IPS-NIHi11 (cell line): ENCODE data around the gene RAB24.
"Not testable (repeated sequence)": the region's sequence is repeated elsewhere in the genome, so short reads cannot be mapped to it uniquely, and the experiment has no call there.

ENCODE experiments used
- DNase-seq: peaks from one replicate; pipeline ENCODE4 v3.0.0; 2012; ENCODE audit warnings: mixed read lengths, low spot score

Gene RAB24

DNA sequence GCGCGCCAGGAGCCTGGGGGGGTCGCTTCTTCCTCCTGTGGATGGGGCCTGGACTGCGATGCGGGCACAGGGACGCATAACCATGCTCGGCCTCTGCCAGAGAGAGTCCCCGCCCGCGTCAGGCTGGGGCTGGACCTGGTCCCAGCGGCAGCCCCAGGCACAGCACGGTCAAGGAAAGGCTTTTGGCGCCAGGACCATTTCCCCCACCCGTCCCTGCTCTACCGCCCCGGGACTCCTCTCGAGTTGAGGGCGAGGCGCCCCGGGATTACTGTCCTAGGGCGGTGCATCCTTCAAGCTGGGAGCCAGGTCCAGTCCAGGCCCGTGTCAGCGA lies 7.8 kb upstream of the RAB24 start:
- no peak for DNase-seq

DNA sequence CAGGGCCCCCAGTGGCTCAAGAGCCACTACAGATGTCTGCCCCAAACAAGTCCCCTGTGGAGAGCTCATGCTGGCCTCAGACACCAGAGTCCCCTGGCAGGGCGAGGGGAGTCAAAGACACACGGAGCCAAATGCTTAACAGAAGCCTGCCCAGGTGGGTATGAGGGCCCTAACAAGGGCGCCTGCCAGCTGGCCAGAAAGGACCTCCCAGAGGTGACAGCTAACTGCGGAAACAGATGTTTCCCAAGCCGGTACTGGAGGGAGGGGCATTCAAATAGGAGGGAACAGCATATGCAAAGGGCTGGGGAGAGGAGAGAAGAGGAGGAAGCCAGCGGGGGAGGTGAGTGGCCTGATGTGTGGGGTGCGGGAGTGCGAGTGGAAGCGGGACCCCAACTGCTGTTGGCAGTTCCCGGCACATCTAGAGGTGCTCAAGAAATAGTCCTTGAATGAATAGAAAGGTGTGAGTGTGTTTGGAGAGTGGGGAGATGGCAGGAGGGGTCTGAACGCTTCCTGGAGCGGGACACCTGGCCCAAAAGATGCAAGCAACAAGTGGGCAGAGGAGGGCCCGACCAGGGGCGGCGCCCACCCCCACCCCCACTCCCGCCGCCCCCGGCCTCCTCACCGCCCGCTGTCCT lies 7.4 kb upstream of the RAB24 start:
- DNase-seq, result no peak

DNA sequence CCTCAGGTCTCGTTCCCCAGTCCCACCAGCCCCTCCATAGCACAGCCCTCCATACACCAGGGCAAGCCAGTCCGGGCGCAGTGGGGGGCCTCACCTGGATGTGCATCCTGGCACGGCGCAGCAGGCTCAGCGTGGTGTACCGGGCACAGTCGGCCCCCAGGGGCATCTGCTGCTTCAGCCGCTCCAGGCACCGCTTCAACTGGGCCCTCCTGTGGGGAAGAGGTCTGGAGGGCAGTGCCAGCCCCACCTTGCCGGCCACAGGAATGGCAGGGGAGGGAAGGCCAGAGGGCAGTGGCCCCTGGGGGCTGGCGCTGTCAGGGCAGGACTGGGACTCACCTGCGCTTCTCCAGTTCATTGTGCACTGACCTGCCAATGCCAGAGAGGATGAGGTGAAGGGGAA lies 6.8 kb upstream of the RAB24 start:
- DNase-seq, result no peak

DNA sequence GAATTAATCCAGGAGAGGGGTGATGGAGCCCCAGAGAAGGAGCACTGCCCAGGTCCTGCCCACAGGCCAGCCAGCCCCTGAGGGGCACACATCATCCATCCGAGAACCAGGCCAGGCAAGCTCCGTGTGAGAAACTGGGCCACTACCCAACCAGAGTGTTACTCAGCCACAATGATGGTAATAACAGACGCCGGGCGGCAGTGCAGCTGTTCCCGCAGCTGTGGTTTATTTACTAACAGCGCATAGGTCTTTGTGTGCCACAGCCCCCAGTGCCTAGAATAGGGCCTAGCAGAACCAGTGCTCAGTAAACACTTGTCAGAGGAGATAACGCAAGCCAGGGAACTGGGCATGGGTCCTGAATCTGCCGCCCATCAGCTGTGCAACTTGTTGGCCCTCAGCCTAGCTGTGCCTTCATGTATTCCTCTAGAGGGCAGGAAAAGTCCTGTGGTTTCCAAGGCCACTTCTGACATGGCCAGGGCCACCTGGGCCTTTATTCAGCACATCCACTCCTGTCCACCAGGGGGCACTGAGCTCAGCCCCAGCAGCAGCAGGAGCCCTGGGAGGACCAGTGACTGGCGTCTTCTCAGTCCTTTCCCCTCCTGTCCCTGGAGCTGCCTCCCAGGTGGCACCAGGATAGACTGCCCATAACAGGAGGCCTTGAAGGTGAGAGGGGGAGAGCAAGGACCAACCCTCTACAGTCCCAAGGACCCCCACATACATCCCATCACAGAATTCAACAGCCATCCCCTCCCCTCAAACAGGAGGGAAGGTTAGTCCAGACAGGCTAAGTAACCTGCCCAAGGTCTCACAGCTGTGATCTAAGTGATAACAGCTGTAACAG lies 6.1 kb upstream of the RAB24 start:
- DNase-seq, result peak; percentile 78

DNA sequence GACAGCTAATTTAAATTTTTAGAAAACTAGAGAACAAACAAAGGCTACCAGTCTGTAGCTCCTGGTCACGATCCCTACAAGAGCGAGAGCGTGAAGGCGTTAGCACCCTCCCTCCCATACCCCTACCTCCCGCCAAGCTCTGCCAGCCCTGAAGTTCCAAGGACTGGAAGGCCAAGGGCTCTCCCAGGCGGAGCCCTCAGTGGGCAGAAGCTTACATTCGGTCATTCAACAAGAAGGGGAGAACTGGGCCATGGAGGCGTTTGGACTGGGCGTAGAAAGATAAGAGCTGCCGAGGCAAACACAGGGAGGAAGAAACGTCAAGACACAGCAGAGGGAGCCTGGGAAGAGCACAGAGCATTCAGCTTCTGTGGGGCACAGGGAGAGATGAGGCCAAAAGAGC lies 5.2 kb upstream of the RAB24 start:
- no peak for DNase-seq

DNA sequence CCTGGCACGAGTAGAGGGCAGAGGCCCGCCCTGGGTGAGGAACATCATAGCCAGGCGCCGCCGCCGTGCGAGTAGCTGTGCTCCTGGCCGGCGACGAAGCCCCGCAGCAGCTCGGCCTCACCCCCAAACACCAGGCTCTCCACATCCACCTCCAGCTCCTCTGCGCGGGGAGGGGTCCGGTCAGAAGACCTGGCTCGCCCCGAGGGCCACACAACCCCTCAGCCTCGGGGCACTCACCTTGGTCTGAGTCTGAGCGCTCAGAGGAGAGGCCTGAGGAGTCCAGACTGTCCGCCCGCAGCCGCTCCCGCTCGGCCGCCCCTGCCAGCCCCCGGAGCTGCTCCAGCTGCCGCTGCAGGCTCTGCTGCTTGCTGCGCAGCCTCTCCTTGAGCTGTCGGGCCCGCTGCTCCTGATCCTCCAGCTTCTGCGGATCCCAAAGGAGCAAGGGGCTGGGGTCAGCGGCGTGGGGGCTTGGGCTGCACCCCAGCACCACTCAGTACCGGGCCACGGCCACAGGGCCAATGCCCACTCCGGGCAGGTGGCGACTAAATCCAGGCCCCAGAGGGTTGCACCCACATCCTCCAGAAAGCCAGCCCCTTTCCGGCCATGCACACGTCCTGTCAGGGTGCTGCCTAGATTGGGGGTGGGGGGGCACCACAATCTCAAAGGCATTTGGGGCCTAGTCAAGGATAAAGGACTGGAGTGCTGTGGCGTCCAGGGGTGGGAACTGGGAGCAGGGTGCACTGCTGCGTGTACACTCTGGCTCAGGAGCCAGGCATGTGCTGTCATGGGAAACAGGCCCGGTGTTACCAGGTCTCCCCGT lies 4.2 kb upstream of the RAB24 start:
- no peak for DNase-seq

DNA sequence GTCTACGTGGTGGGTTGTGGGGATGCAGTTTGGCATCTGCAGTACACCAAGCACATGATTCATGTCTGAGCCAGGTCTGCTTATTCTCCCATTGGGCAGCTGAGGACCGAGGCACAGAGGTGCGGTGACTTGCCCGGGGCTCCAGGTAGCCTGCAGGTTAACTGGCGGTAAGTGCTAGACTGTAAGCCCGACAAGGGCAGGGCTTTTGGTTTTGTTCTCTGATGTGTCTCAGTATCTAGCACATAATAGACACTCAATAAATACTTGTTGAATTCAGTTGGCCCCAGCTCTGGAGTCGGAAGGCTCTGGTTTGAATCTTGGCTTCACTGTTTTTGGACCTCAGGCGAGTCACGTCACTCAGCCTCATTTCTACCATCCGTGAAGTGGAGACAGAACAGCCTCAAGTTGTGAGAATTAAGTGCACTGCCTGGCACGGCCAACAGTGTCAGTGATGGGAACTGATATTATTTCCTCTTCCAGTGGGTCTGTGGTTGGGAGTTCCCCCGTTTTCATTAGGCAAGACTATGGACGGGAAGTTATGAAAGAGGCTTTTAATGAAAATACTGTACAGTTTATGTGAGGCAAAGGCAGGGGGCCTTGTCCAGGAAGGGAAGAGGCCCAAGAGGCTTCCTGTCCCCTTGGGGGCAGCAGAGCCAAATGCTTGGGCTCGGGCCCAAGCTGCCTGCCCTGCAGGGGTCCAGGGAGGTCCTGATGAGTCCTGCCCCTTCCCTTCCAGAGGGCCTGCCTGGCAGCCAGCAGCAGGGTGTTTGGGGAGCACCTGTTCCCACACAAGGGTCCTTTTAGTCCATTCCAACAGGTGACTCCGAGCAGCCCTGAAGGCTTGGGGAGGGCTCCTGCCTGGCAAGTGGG lies 3.4 kb upstream of the RAB24 start:
- DNase-seq, result no peak

DNA sequence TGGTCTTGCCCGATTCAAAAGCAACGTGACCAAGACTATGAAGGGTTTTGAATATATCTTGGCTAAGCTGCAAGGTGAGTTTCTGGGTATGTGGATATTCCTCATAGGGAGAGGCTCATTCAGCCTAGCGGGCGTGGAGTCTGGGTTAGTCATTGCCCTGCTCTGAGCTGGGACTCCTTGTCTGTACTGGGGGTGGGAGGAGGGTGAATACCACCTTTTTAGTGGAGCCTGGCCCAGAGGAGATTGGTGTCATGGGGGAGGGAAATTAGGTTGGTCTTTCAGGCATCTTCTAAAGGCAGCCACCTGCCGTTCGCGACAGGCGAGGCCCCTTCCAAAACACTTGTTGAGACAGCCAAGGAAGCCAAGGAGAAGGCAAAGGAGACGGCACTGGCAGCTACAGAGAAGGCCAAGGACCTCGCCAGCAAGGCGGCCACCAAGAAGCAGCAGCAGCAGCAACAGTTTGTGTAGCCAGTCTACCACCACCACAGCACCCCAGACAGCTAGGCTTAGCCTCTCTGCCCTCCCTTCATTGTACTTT lies 2.7 kb upstream of the RAB24 start:
- not testable (repeated sequence) for DNase-seq

DNA sequence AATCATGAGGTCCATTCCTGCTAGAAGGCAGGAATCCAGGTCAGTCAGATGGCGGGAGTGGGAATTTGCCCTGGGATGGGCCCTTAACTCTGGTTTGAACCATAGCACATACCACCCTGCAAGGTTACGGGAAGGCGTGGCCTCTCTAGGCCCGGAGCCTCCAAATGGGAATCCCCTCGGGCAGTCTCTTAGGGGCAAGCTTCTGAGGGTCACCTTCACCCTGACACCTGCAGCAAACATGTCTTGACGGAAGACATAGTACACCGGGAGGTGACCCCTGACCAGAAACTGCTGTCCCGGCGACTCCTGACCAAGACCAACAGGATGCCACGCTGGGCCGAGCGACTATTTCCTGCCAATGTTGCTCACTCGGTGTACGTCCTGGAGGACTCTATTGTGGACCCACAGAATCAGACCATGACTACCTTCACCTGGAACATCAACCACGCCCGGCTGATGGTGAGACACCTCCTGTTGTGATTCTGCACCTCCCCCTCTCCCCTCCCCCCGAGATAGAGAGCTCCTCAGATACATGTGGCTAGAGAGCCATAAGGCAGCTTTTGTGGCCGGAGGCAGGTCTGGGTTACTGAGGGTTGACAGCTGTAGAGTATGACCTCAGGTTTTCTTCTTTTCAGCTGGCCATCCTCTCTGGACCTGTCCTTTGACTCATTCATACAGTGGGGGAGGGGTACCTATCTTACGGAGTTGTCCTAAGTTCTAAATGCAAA lies 1.0 kb upstream of the RAB24 start:
- DNase-seq, result no peak

DNA sequence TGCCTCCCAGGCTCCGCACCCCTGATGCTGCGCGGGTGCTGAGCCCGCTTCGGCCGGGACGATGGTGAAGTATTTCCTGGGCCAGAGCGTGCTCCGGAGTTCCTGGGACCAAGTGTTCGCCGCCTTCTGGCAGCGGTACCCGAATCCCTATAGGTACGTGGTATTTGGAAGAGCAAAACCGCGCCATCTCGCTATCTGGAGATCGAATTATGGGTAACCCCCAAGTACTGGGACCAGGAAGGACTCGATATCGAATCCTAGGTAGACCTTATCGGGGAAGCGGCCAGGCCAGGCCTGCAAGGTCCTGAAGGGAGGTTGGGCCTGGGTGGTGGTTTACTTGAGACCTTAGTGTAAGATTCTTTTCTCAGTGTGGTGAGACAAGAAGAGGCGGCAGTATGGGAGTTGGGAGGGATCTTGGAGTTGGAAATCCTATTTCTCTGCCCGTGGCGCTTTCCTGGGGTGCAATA lies 439 bp upstream of the RAB24 start:
- DNase-seq, result no peak

DNA sequence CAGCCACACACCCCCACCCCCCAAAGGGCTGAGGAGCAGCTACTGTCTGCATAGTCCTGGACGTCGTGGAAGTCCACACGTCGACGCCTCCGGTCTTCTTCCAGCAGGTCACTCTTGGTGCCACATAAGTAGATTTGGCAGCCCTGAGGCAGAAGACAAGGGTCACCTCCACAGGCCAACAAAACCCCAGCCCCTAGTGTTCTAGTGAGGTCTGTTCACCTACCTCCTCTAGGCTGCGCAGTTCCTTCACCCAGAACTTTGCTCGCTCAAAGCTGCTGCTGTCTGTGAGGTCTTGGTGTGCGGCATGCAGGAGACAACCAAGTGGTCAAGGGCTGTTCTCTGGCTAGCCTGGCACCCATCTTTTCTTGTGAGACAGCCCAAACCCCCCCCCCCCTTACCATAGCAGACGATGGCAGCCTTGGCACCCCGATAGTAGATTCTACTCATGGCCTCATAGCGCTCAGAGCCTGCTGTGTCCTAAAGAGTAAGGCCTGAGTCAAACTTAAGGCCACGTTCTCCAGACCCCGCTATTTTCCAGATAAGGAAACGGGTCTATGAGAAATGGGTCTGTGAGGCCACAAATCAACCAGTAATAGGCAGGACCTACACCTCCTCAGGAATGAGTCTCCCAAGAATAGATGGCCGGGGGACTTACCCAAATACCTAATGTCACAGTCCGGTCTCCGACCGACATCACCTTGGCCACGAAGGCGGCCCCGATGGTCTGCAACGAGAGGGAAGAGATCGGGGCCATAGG lies 987 bp downstream of the RAB24 start:
- no peak for DNase-seq

DNA sequence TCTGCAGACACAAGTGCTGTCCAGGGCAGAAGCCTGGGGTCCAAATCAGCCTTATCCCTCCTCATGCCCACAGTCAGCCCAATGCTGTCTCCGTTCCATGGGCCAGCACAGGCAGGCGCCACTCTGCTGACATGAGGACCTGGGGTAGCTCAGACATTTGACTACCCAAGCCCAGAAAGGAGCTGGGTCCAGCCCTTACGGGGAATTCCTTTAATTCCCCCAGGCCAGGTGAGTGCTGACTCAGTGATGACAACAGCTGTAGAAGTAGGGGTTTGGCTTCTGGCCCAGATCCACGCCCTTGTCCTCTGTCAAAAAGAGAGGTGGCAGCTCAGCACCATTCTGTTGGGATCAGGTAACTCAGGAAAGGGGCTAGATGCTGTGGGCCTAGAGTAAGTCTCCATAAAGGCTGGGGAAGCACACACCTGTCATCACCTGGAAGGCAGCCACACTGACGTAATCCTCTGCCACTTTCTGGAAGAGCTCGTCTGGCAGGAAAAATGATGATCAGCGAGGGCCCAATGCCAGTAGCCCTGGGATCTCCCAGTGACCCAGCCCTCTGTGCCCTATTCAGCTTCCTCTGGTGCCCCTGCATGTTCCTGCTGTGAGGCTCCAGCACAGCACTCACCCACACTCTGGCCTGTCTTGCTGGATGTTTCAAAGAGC lies 1.9 kb downstream of the RAB24 start:
- DNase-seq, result no peak

DNA sequence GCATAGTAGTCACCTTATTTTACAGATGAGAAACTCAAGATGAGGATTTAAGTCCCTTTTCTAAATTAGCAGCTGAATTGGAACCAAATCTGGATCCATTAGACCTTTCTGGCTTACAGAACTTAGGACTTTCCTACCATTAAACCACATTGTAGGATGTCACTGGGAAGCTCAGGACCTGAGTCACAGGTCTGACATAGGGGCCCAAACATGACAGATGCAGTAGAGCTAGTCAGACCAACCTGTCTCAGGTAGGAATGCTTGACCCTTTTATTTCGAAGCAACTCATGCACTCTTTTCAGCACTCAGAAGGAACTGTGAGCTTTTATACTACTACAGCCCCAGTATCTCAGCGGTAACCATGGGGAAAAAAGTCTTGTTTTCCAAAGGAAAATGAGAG lies 2.6 kb downstream of the RAB24 start:
- DNase-seq, result no peak

DNA sequence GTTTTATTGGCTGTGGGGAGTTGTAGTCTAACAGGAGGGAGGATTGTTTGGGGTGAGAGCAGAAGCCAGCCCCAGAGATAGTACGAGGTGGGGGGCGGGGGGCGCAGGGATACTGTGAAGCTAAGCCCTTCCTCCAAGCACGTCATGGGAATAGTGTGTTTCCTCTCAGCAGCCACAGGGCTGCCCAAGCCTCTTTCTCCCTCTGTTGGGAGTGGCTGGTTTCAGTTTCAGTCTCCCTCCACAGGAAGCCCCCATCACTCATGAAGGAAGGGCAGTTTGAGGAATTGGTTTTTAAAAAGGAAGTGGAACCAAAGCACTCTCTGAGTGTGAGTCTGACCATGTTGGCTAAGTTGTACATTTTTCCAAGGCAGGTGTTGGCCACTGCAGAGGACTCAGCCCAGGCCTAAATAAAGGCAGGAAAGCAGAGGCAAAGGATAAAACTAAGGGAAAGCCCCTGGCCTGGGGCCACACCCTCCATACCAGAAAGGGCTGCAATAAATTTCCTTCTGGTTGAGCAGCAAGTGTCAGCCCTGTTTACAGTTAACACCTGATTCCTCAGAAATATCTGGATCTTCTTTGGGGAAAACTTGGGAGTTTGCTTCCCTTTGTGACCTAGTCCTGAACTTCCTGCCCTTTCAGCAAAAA lies 3.2 kb downstream of the RAB24 start:
- peak; percentile 44 for DNase-seq

DNA sequence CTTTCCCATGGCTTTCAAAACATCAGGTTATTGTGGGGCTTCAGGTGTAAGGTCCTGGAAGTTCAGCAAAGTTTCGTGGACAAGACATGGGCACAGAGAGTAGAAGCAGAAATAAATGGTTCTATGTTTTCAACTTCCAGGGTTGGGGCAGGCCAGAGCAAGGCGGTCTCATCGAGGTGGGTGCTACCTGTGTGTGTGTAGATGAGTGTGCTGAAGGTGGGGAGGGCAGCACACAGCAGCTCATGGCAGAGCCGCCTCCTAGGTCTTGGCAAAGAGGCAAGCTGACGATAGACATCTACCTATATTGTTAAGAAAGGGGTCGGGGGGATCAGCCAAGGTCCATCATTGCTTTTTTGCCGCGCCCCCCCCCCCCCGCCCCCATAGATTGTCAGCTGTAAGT lies 3.8 kb downstream of the RAB24 start:
- DNase-seq, result no peak

DNA sequence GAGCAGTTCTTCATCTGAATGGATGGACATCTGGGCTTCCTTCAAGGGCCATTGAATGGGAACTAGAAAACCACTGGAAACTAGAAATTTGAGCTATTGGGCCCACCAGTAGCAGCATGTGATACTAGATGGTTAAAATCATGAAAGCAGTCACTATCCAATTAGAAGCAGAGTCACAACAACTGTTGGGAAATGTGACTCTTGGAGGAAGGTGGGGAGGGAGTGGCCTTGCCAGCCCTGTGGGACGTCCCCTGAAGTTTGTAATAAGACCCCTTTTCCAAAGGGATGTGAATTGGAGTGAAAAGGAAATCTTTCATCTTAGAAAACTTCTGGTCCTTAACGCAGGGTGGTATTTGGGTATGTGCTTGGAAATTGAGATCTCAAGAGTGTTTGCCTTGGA lies 5.6 kb downstream of the RAB24 start:
- DNase-seq, result no peak

DNA sequence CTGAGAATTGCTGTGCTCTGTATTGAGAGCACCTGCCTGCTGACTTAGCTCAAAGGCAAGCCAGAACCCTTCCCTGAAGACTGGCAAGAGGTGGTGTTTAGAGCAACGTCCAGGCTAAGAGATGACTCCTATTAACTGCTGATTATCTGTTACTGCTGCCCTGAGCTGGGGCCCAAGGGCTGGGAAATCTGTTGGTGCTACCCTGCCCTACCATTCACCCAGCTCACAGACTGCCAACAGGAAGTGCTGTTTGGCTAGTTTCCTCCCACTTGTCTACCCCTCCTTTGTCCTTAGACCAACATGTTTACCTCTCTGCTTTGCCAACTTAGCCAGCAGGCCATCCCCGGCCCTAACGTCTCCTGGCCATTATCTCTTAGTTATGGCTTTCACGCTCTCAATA lies 6.9 kb downstream of the RAB24 start:
- no peak for DNase-seq

DNA sequence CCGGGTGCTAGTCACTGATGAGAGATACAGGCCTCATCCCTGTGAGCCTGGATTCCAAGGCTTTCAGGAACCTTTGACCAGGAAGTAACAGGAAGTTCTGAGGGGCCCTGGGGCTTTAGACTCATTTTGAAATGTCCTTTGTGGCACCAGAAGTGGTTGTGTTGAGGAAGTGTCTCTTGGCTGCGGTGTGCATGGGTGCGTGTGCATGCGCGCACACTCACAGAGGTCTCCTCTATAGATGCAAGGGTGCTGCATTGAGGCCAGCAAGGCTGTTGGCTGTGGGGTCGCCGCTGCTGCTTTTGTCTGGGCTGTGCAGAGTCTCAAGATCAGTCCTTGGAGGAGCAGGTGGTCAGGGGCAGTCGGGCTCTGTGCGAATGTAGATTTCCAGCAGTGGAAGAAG lies 7.6 kb downstream of the RAB24 start:
- DNase-seq, result no peak

DNA sequence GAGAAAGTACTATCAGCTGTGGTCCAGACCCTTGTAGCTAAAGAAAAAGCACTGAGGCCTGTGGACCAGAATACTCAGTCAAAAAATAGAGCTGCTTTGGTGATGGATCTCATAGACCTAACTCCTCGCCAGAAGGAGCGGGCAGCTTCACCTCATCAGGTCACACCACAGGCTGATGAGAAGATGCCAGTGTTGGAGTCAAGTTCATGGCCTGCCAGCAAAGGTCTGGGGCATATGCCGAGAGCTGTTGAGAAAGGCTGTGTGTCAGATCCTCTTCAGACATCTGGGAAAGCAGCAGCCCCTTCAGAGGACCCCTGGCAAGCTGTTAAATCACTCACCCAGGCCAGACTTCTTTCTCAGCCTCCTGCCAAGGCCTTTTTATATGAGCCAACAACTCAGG lies 8.9 kb downstream of the RAB24 start:
- no peak for DNase-seq
